ENCODE data around the gene RANBP3.
"Not testable (repeated sequence)": the region's sequence is repeated elsewhere in the genome, so short reads cannot be mapped to it uniquely, and the experiment has no call there.

GRCh38 chr19:5963259-5963658 is 14.7 kb downstream of the RANBP3 start:
- not testable (repeated sequence) for TF ChIP-seq CTCF (conservative IDR thresholded peaks at IDR 0.05; ENCODE audit: low read depth in 2 of 2); ETS1 (IDR thresholded peaks at IDR 0.05); REST (IDR thresholded peaks at IDR 0.05; ENCODE audit: unreplicated experiment); EZH2 (IDR thresholded peaks at IDR 0.05; ENCODE audit: low read depth, unreplicated experiment); EZH2phosphoT487 (IDR thresholded peaks at IDR 0.05; ENCODE audit: unreplicated experiment); POLR2AphosphoS5 (IDR thresholded peaks at IDR 0.05; ENCODE audit: low read depth); NANOG (IDR thresholded peaks at IDR 0.05; ENCODE audit: borderline replicate concordance); CREB1 (CRISPR knock-in tag; IDR thresholded peaks at IDR 0.05; ENCODE audit: low read depth); ZNF114 (CRISPR knock-in tag; IDR thresholded peaks at IDR 0.05)
